DOHH2 (cell line): ENCODE data around the gene HSPH1.

Experiments
- H3F3A ChIP-seq: fragments of 200-600 bp; sonication (generic), shearing (Covaris generic); 2 replicates; pipeline ENCODE4 v1.6.0; 2016; ENCODE audit warnings: antibody characterized with exemption, mild to moderate bottlenecking; ENCODE audit not compliant: control insufficient read depth, insufficient read depth
- H3K27ac ChIP-seq: fragments of 200-600 bp; sonication (generic); 2 replicates; pipeline ENCODE4 v1.5.1; 2014; ENCODE audit warnings: low read depth, mild to moderate bottlenecking, low read length, moderate library complexity
- H3K27me3 ChIP-seq: fragments of 200-600 bp; sonication (generic); 2 replicates; pipeline ENCODE4 v1.6.1; 2014; ENCODE audit warnings: mild to moderate bottlenecking, low read length, mixed read lengths; ENCODE audit not compliant: control insufficient read depth
- H3K36me3 ChIP-seq: fragments of 200-600 bp; sonication (generic); 2 replicates; pipeline ENCODE4 v1.6.1; 2014; ENCODE audit warnings: mild to moderate bottlenecking, low read length, moderate library complexity, mixed read lengths; ENCODE audit not compliant: control insufficient read depth
- H3K4me1 ChIP-seq: fragments of 200-600 bp; sonication (generic); 2 replicates; pipeline ENCODE4 v1.6.1; 2014; ENCODE audit warnings: mild to moderate bottlenecking, low read length, mixed read lengths; ENCODE audit not compliant: control insufficient read depth
- H3K4me2 ChIP-seq: fragments of 200-600 bp; sonication (generic); 2 replicates; pipeline ENCODE4 v1.6.0; 2014; ENCODE audit warnings: mild to moderate bottlenecking, low read length, moderate library complexity
- H3K4me3 ChIP-seq: fragments of 200-600 bp; sonication (generic); 2 replicates; pipeline ENCODE4 v1.5.1; 2014; ENCODE audit warnings: mild to moderate bottlenecking, low read length, mixed read lengths
- H3K79me2 ChIP-seq: fragments of 200-600 bp; sonication (generic); 2 replicates; pipeline ENCODE4 v1.6.1; 2014; ENCODE audit warnings: mild to moderate bottlenecking, low read length, mixed read lengths; ENCODE audit not compliant: control insufficient read depth
- H3K9me2 ChIP-seq: fragments of 200-600 bp; sonication (generic); replicated peaks from 2 replicates; pipeline ENCODE4 v1.6.1; 2014; ENCODE audit warnings: mild to moderate bottlenecking, low read length, mixed read lengths; ENCODE audit not compliant: control insufficient read depth
- H3K9me3 ChIP-seq: fragments of 200-600 bp; sonication (generic); 2 replicates; pipeline ENCODE4 v1.6.1; 2014; ENCODE audit warnings: antibody characterized with exemption, low read length, mixed read lengths; ENCODE audit not compliant: control insufficient read depth, insufficient read depth
- H4K20me1 ChIP-seq: fragments of 200-600 bp; sonication (generic); 2 replicates; pipeline ENCODE4 v1.6.0; 2014; ENCODE audit warnings: low read depth, mild to moderate bottlenecking, antibody characterized with exemption, low read length, moderate library complexity; ENCODE audit not compliant: control insufficient read depth, insufficient read depth
- CTCF ChIP-seq: fragments of 200-600 bp; sonication (generic); IDR thresholded peaks from one replicate; pipeline ENCODE4 v1.5.1; 2014; ENCODE audit warnings: antibody characterized with exemption, mild to moderate bottlenecking, low read depth, low read length; ENCODE audit not compliant: poor library complexity, severe bottlenecking
- EZH2phosphoT487 ChIP-seq: fragments of 200-600 bp; sonication (generic); IDR thresholded peaks from 2 replicates; pipeline ENCODE4 v1.6.1; 2017; ENCODE audit warnings: borderline replicate concordance, mild to moderate bottlenecking, antibody characterized with exemption, low read length, moderate library complexity, mixed read lengths

Gene HSPH1

GRCh38 chr13:31105020-31105795 lies 56.5 kb downstream of the HSPH1 start:
- Histone ChIP-seq H3K9me3 (no peaks in the 10 kb centered on the region), H3K27ac (no peak overlapping the region), H3K4me2 (no peak overlapping the region), H3K79me2 (no peaks in the 10 kb centered on the region), H3K36me3 (no peaks in the 10 kb centered on the region), H3K9me2 (no peaks in the 10 kb centered on the region), H3F3A (no peaks in the 10 kb centered on the region), H4K20me1 (no peaks in the 10 kb centered on the region), H3K4me1 (no peaks in the 10 kb centered on the region), H3K4me3 (no peak overlapping the region), H3K27me3 (no peaks in the 10 kb centered on the region; the same call in none of the 2 replicates)
- TF ChIP-seq EZH2phosphoT487 (no peak), CTCF (no peak)

GRCh38 chr13:31102905-31103304 lies 58.8 kb downstream of the HSPH1 start:
- Histone ChIP-seq H3K9me2 (no peaks in the 10 kb centered on the region), H3K27ac (no peak overlapping the region), H3K9me3 (no peaks in the 10 kb centered on the region), H3K4me1 (no peaks in the 10 kb centered on the region), H4K20me1 (no peaks in the 10 kb centered on the region), H3K36me3 (no peaks in the 10 kb centered on the region), H3K27me3 (no peaks in the 10 kb centered on the region; the same call in none of the 2 replicates), H3K4me3 (no peak overlapping the region), H3F3A (no peaks in the 10 kb centered on the region), H3K4me2 (no peak overlapping the region), H3K79me2 (no peaks in the 10 kb centered on the region)
- TF ChIP-seq EZH2phosphoT487 (no peak), CTCF (no peak)

- Histone ChIP-seq H3K4me3 (no peak overlapping the region), H3K4me2 (no peak overlapping the region), H3K79me2 (no peaks in the 10 kb centered on the region), H3K27me3 (peaks cover 12% of the 10 kb centered on the region), H4K20me1 (no peaks in the 10 kb centered on the region), H3K4me1 (peaks cover 2% of the 10 kb centered on the region; the same call in 1 of the 2 replicates), H3K9me2 (no peaks in the 10 kb centered on the region), H3K9me3 (no peaks in the 10 kb centered on the region), H3F3A (no peaks in the 10 kb centered on the region), H3K36me3 (no peaks in the 10 kb centered on the region), H3K27ac (no peak overlapping the region)
- TF ChIP-seq EZH2phosphoT487 (no peak), CTCF (no peak)
Measured at GRCh38 chr13:31101472-31102170, 60.1 kb downstream of the HSPH1 start.
